Pons (tissue), 1 donor: ENCODE results near the gene YIPF2.
A peak's percentile ranks its signal among the peaks of the same experiment; 100 is the strongest.

ENCODE experiments used
- DNase-seq: peaks from one replicate; pipeline ENCODE4 v3.0.0-alpha.2; 2016; ENCODE audit warnings: low spot score

Gene YIPF2

GRCh38 chr19:10876459-10877240, 51.8 kb downstream of the YIPF2 start:
- no peak for DNase-seq

DNA sequence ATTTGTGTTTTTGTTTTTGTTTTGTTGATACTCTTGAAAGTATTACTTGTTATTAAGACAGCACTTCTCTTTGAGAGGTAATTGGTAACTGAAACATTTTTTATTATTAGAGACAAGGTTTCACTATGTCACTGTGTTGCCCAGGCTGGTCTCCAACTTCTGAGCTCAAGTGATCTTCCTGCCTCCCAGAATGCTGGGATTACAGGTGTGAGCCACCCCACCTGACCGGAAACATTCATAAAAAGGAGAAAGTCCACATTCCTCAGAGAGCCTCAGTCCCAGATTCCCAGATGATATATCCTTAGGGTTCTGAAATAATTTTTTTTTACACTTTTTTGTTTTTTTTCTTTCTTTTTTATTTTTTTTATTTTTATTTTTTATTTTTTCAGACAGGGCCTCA, 54.4 kb downstream of the YIPF2 start:
- no peak for DNase-seq

- DNase-seq: peak; percentile 16
Measured at GRCh38 chr19:10872546-10873107, 55.8 kb downstream of the YIPF2 start.
